SU-DHL-6 (cell line): Measurements from ENCODE around the gene HDAC3.

Experiments
- H2AFZ ChIP-seq: fragments of 200-600 bp; sonication (generic); 2 replicates; pipeline ENCODE4 v1.6.1; 2014; ENCODE audit warnings: low read depth, mild to moderate bottlenecking, moderate library complexity, mixed read lengths, antibody characterized with exemption, low read length; ENCODE audit not compliant: severe bottlenecking
- H3F3A ChIP-seq: fragments of 200-600 bp; shearing (Covaris generic); 2 replicates; pipeline ENCODE4 v1.6.0; 2016; ENCODE audit warnings: antibody characterized with exemption, mild to moderate bottlenecking; ENCODE audit not compliant: insufficient read depth
- H3K27ac ChIP-seq: fragments of 200-600 bp; sonication (generic); 2 replicates; pipeline ENCODE4 v1.5.1; 2016; ENCODE audit warnings: low read depth, mild to moderate bottlenecking, low read length, moderate library complexity, mixed read lengths
- H3K27me3 ChIP-seq: fragments of 200-600 bp; sonication (generic), shearing (Covaris generic); 2 replicates; pipeline ENCODE4 v1.6.0; 2014; ENCODE audit warnings: mild to moderate bottlenecking, low read length
- H3K36me3 ChIP-seq: fragments of 200-600 bp; sonication (generic); 2 replicates; pipeline ENCODE4 v1.6.1; 2014; ENCODE audit warnings: mild to moderate bottlenecking, low read length, mixed read lengths
- H3K4me2 ChIP-seq: fragments of 300-600, 200-600 bp; shearing (Covaris generic), sonication (generic); 2 replicates; pipeline ENCODE4 v1.6.0; 2014; ENCODE audit warnings: low read length, low read depth, mild to moderate bottlenecking; ENCODE audit not compliant: poor library complexity, severe bottlenecking
- H3K4me3 ChIP-seq: fragments of 200-600 bp; sonication (generic); 2 replicates; pipeline ENCODE4 v1.5.1; 2014; ENCODE audit warnings: antibody characterized with exemption, low read length, mild to moderate bottlenecking, mixed read lengths; ENCODE audit not compliant: insufficient read depth, poor library complexity, severe bottlenecking
- H3K79me2 ChIP-seq: fragments of 200-600 bp; sonication (generic); 2 replicates; pipeline ENCODE4 v1.6.1; 2014; ENCODE audit warnings: mild to moderate bottlenecking, low read length, moderate library complexity; ENCODE audit not compliant: insufficient read depth
- H3K9ac ChIP-seq: fragments of 200-600 bp; sonication (generic); 2 replicates; pipeline ENCODE4 v1.7.0; 2014; ENCODE audit warnings: mild to moderate bottlenecking, low read length
- H3K9me2 ChIP-seq: fragments of 200-600 bp; sonication (generic); replicated peaks from 2 replicates; pipeline ENCODE4 v1.6.1; 2014; ENCODE audit warnings: low read length; ENCODE audit not compliant: insufficient read depth
- H3K9me3 ChIP-seq: fragments of 200-600 bp; sonication (generic); 2 replicates; pipeline ENCODE4 v1.6.1; 2014; ENCODE audit warnings: low read length, mixed read lengths; ENCODE audit not compliant: insufficient read depth
- H4K20me1 ChIP-seq: fragments of 200-600 bp; sonication (generic); 2 replicates; pipeline ENCODE4 v1.6.1; 2014; ENCODE audit warnings: low read depth, mild to moderate bottlenecking, antibody characterized with exemption, low read length, moderate library complexity, mixed read lengths
- CTCF ChIP-seq: fragments of 200-600 bp; sonication (generic); IDR thresholded peaks from one replicate; pipeline ENCODE4 v1.5.1; 2017; ENCODE audit warnings: antibody characterized with exemption, mild to moderate bottlenecking, low read length, moderate library complexity; ENCODE audit not compliant: insufficient read depth, poor library complexity, severe bottlenecking
- EZH2phosphoT487 ChIP-seq: fragments of 200-600 bp; sonication (generic), shearing (Covaris generic); conservative IDR thresholded peaks from 2 replicates; pipeline ENCODE4 v1.6.1; 2018; ENCODE audit warnings: mild to moderate bottlenecking, antibody characterized with exemption, low read length, moderate library complexity, mixed read lengths

HDAC3 gene

DNA sequence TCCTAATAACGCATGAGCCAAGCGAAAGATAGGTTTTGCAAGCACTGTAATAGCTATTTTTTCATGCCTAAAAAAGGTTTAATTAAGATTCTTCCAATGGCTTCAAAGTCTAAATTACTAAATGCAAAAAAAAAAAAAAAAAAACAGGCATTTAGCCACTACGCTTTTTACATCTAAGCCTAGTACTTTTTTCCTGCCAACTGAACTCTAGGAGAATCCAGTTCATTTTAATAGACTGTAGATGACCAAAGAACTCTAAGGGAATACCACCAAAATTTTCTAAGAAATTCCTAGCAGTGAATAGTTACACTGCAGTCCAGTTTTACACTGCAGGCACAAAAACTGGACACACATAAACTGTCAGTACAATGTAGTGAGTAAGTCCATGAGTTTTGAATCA lies 27.6 kb downstream of the HDAC3 start:
- no peaks in the 10 kb centered on the region for H3K9me3 ChIP-seq
- peaks cover 24% of the 10 kb centered on the region for H4K20me1 ChIP-seq
- H3K9me2 ChIP-seq, result no peaks in the 10 kb centered on the region
- H3K36me3 ChIP-seq, result peaks cover 4% of the 10 kb centered on the region; the same call in 1 of the 2 replicates
- no peak overlapping the region for H3K27ac ChIP-seq
- H3F3A ChIP-seq, result peaks cover 18% of the 10 kb centered on the region
- TF ChIP-seq EZH2phosphoT487 (no peak), CTCF (no peak)
- H3K9ac ChIP-seq, result no peak overlapping the region
- no peaks in the 10 kb centered on the region for H3K27me3 ChIP-seq
- no peak overlapping the region for H3K4me2 ChIP-seq
- no peak overlapping the region for H3K4me3 ChIP-seq
- H2AFZ ChIP-seq, result no peak overlapping the region
- peaks cover 94% of the 10 kb centered on the region for H3K79me2 ChIP-seq

DNA sequence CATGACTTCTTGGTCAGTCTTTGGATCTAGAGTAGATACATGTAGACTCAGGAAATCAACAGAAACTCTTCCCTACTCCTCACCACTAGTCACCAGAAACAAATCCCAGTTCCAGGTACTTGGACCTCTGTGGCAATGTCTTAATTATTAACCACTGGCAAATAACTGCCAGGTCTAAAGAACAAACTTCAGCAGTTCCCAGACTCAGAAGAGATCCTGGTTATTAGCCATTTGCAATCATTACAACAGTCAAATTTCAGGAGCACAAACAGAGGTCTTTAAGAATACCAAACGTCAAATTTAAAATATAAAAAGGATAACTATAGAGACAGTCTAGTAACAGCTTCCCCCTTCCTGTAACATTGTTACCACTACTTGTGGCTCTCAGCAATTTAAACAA lies 28.1 kb downstream of the HDAC3 start:
- TF ChIP-seq EZH2phosphoT487 (no peak), CTCF (no peak)
- Histone ChIP-seq H3K4me2 (no peak overlapping the region), H3K9me2 (no peaks in the 10 kb centered on the region), H2AFZ (no peak overlapping the region), H4K20me1 (peaks cover 24% of the 10 kb centered on the region), H3K9me3 (no peaks in the 10 kb centered on the region), H3K27ac (no peak overlapping the region), H3K9ac (no peak overlapping the region), H3K36me3 (peaks cover 4% of the 10 kb centered on the region; the same call in 1 of the 2 replicates), H3K27me3 (no peaks in the 10 kb centered on the region), H3F3A (peaks cover 18% of the 10 kb centered on the region), H3K4me3 (no peak overlapping the region), H3K79me2 (peaks cover 94% of the 10 kb centered on the region)

DNA sequence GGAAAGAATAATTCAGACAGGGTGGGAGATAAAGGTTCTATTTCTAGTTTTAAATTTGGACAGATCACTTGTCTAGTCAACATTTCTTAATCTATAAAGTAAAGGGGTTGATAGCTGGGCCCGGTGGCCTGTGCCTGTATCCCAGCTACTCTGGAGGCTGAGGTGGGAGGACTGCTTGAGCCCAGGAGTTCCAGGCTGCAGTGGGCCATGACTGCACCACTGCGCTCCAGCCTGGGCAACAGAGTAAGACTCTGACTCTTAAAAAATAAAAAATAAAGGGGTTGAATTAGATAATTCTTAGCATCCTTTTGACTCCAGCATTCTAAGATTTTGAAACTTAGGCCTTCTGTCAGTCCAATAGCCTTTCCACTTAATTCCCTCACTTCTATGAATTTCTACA lies 28.6 kb downstream of the HDAC3 start:
- Histone ChIP-seq H3K27me3 (no peaks in the 10 kb centered on the region), H3K27ac (no peak overlapping the region), H3K9me3 (no peaks in the 10 kb centered on the region), H2AFZ (no peak overlapping the region), H3K9me2 (no peaks in the 10 kb centered on the region), H4K20me1 (peaks cover 24% of the 10 kb centered on the region), H3K36me3 (peaks cover 4% of the 10 kb centered on the region; the same call in 1 of the 2 replicates), H3K9ac (no peak overlapping the region), H3K4me2 (no peak overlapping the region), H3K4me3 (no peak overlapping the region), H3F3A (peaks cover 18% of the 10 kb centered on the region), H3K79me2 (peaks cover 94% of the 10 kb centered on the region)
- TF ChIP-seq EZH2phosphoT487 (no peak), CTCF (no peak)
